Body of pancreas (tissue), 4 donors: Measurements from ENCODE around the gene CPNE9. TPM values are rescaled to one million over a fixed set of nuclear protein-coding genes. Genes with fewer than 3 reads are reported as not detected.

Experiments
- ATAC-seq: fragments of 150-250 bp; one replicate; pipeline ENCODE4 v1.9.1; 2016
- DNase-seq, 4 donors: peaks; one replicate each; pipeline ENCODE4 v3.0.0-alpha.2; 2019
- H3K27ac ChIP-seq, 4 donors: fragments of 200-600 bp; sonication (generic); 1 replicate in 3 of 4; 2 replicates in 1 of 4; pipeline versions ENCODE4 v1.5.1 to v1.6.1; 2016 to 2019; ENCODE audit warnings: mild to moderate bottlenecking in 1 of 4, mixed read lengths in 1 of 4, moderate library complexity in 1 of 4
- H3K27me3 ChIP-seq, 2 donors: fragments of 200-600 bp; sonication (generic); one replicate each; pipeline ENCODE4 v1.6.0; 2016; ENCODE audit warnings: mild to moderate bottlenecking in 1 of 2
- H3K36me3 ChIP-seq, 2 donors: fragments of 200-600 bp; sonication (generic); replicated peaks in 1 of 2; 2 replicates each; pipeline ENCODE4 v1.5.1; 2016; ENCODE audit warnings: low read depth in 2 of 2; ENCODE audit not compliant: insufficient read depth in 1 of 2
- H3K4me1 ChIP-seq: fragments of 200-600 bp; sonication (generic); one replicate; pipeline ENCODE4 v1.6.0; 2016
- H3K4me3 ChIP-seq, 2 donors: fragments of 200-600 bp; sonication (generic); 1 replicate in 1 of 2; 2 replicates in 1 of 2; pipeline ENCODE4 v1.5.1; 2016 to 2019
- H3K9me3 ChIP-seq, 3 donors: fragments of 200-600 bp; sonication (generic); 1 replicate in 2 of 3; 2 replicates in 1 of 3; pipeline ENCODE4 v1.5.1; 2016
- CTCF ChIP-seq, 7 experiments: fragments of 450-650 bp in 4 of 7; fragments of 200-600 bp in 3 of 7; sonication (generic) in 3 of 7; IDR thresholded peaks; one replicate each; pipeline ENCODE4 v1.5.1; 2016 to 2019; ENCODE audit warnings: antibody characterized with exemption in 7 of 7
- POLR2A ChIP-seq, 3 donors: fragments of 450-650 bp; IDR thresholded peaks; one replicate each; pipeline ENCODE4 v1.6.1; 2016; ENCODE audit warnings: antibody characterized with exemption in 3 of 3, mild to moderate bottlenecking in 2 of 3
- WGBS, 2 donors: methylation state at CpG; one replicate each; pipeline ENCODE4 v1.1.5; 2017; 5-methylcytosine and 5-hydroxymethylcytosine counted together
- intact Hi-C: fragments of 100-400 bp; cut with DNase I; formaldehyde crosslinking; loops from one replicate; pipeline ENCODE4 v1.15.1; 2023
- total RNA-seq, 2 donors: library from RNA; depleted of rRNA; stranded (reverse); fragments of >200 nt; gene quantifications; one replicate each; pipeline ENCODE4 v1.1.0, GENCODE V29; 2016

The CPNE9 gene
- total RNA-seq, 2 donors from 2014 or later: not detected

- intact Hi-C loops: no loop called here
- Histone ChIP-seq H3K4me3 (no peak overlapping the region), H3K27me3 (no peaks in the 10 kb centered on the region), H3K27ac (no peak overlapping the region), H3K9me3 (no peaks in the 10 kb centered on the region), H3K36me3 (peaks cover 6 to 30% of the 10 kb centered on the region in 2 donors), H3K4me1 (peaks cover 26% of the 10 kb centered on the region)
- DNase-seq (no peak), ATAC-seq (no peak)
- TF ChIP-seq CTCF (IDR thresholded peaks at IDR 0.05) (no peak), POLR2A (IDR thresholded peaks at IDR 0.05) (no peak)
- WGBS, 2 donors: 56 to 67% methylated on average over 2 of the region's 2 CpGs
Observed at GRCh38 chr3:9736831-9737230, 33.2 kb downstream of the CPNE9 start.

- 87 to 90% methylated on average over 3 to 15 of the region's 15 CpGs for WGBS, 2 donors
- Histone ChIP-seq H3K27me3 (no peaks in the 10 kb centered on the region), H3K27ac (no peak overlapping the region), H3K36me3 (peaks cover 6 to 52% of the 10 kb centered on the region in 2 donors), H3K4me3 (no peak overlapping the region), H3K4me1 (peaks cover 8% of the 10 kb centered on the region), H3K9me3 (no peaks in the 10 kb centered on the region)
- TF ChIP-seq CTCF (IDR thresholded peaks at IDR 0.05): no peak
- TF ChIP-seq POLR2A (IDR thresholded peaks at IDR 0.05): no peak
- no peak for ATAC-seq
- intact Hi-C loops: no loop called here
- no peak for DNase-seq
Observed at GRCh38 chr3:9739181-9739580, 35.5 kb downstream of the CPNE9 start.

GRCh38 chr3:9742560-9742959 is 38.9 kb downstream of the CPNE9 start:
- Histone ChIP-seq H3K27me3 (no peaks in the 10 kb centered on the region), H3K4me1 (no peaks in the 10 kb centered on the region), H3K36me3 (peaks cover 6 to 70% of the 10 kb centered on the region in 2 donors), H3K4me3 (no peak overlapping the region), H3K9me3 (no peaks in the 10 kb centered on the region), H3K27ac (no peak overlapping the region)
- ATAC-seq (no peak), DNase-seq (no peak)
- TF ChIP-seq POLR2A (IDR thresholded peaks at IDR 0.05) (no peak), CTCF (IDR thresholded peaks at IDR 0.05) (no peak)
- WGBS, 2 donors: 91 to 96% methylated on average over 1 of the region's 1 CpG
- intact Hi-C loops: no loop called here

- DNase-seq (no peak), ATAC-seq (no peak)
- H3K27ac ChIP-seq: no peak overlapping the region
- no peaks in the 10 kb centered on the region for H3K27me3 ChIP-seq
- peaks cover 2% of the 10 kb centered on the region for H3K4me1 ChIP-seq
- no peak overlapping the region for H3K4me3 ChIP-seq
- intact Hi-C loops: no loop called here
- WGBS, 2 donors: 95 to 96% methylated on average over 18 of the region's 18 CpGs
- peaks cover 6 to 70% of the 10 kb centered on the region in 2 donors for H3K36me3 ChIP-seq
- H3K9me3 ChIP-seq: no peaks in the 10 kb centered on the region
- TF ChIP-seq POLR2A (IDR thresholded peaks at IDR 0.05) (no peak), CTCF (IDR thresholded peaks at IDR 0.05) (no peak)
Observed at GRCh38 chr3:9743548-9743947, 39.9 kb downstream of the CPNE9 start.

- DNase-seq: no peak
- Histone ChIP-seq H3K36me3 (peaks cover 6 to 65% of the 10 kb centered on the region in 2 donors), H3K4me1 (peaks cover 8% of the 10 kb centered on the region), H3K27me3 (no peaks in the 10 kb centered on the region), H3K4me3 (no peak overlapping the region), H3K27ac (no peak overlapping the region), H3K9me3 (no peaks in the 10 kb centered on the region)
- 92 to 97% methylated on average over 6 to 12 of the region's 13 CpGs for whole genome bisulfite sequencing, 2 donors
- no peak for ATAC-seq
- TF ChIP-seq CTCF (IDR thresholded peaks at IDR 0.05) (no peak), POLR2A (IDR thresholded peaks at IDR 0.05) (no peak)
- intact Hi-C loops: no loop called here
Observed at GRCh38 chr3:9744162-9744561, 40.5 kb downstream of the CPNE9 start.
